ENCODE results near the gene PACC1.

The PACC1 gene

DNA sequence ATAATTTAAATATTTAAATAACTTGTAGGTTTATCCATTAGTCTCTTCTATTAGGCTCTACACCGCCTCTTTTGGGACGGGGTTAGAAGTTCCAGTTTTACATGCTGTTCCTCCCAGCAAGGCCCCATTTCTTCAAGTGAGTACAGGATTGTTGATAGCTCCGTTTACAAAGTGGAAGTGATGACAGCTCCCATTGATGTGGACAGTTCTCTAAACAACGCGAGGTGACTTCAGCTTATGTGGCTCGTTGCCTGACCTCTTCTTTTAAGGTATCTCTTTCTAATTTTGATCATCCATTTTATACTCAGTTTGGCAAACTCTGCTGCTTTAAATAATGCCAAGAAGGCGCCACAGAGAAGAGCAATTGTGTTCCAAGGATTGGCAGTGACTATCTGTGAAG is 49.7 kb downstream of the PACC1 start:
- DNase-seq: no peak
- no peak for TF ChIP-seq CTCF (IDR thresholded peaks at IDR 0.05; ENCODE audit: low read depth, low read length, missing control alignments)
- H3K27ac ChIP-seq: no peak overlapping the region
- in situ Hi-C loops (cut with HindIII; ENCODE audit: low pct_ligation_motif_present, low sequenced_read_pairs): no loop called here
- H3K4me3 ChIP-seq (ENCODE audit: low read depth, low read length): no peak overlapping the region
- no peaks in the 10 kb centered on the region for H3K27me3 ChIP-seq (replicated peaks)
- peaks cover 2% of the 10 kb centered on the region for H3K36me3 ChIP-seq (replicated peaks)

GRCh38 chr1:212359794-212360479 is 54.7 kb downstream of the PACC1 start:
- H3K36me3 ChIP-seq (replicated peaks): peaks cover 4% of the 10 kb centered on the region
- no peaks in the 10 kb centered on the region for H3K27me3 ChIP-seq (replicated peaks)
- no peak for TF ChIP-seq CTCF (IDR thresholded peaks at IDR 0.05; ENCODE audit: low read depth, low read length, missing control alignments)
- DNase-seq: no peak
- H3K4me3 ChIP-seq (ENCODE audit: low read depth, low read length): no peak overlapping the region
- in situ Hi-C loops (cut with HindIII; ENCODE audit: low pct_ligation_motif_present, low sequenced_read_pairs): no loop called here
- no peak overlapping the region for H3K27ac ChIP-seq

DNA sequence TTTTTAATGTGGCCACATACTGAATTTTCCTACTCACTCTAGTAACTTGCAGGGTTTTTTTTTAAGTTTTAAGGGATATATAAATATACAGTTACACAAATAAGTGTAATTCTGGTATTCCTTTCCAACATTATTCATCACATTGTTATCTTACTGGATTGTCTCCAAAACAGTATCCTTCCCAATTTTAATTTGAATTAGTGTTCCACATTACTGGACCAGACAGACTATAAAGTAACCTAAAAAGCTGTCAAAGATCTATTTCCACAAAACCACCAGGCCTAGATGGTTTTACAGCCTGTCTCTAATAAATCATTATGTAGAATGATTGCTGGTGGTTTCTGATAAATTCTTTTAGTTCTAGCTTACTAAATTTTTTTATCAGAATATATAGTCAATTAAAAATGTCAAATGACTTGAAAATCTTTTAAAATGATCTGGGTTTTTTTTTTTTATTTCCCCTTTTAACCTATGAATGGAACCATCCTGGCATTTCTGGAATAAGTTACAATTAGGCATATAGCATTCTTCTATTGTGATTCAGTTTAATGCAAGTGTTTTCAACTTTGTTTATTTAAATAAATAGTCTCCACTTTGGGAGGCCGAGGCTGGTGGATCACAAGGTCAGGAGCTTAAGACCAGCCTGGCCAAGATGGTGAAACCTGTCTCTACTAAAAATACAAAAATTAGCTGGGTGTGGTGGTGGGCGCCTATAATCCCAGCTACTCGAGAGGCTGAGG is 59.3 kb downstream of the PACC1 start:
- no peak overlapping the region for H3K4me3 ChIP-seq (ENCODE audit: low read depth, low read length)
- no peak for TF ChIP-seq CTCF (IDR thresholded peaks at IDR 0.05; ENCODE audit: low read depth, low read length, missing control alignments)
- H3K27ac ChIP-seq: no peak overlapping the region
- H3K36me3 ChIP-seq (replicated peaks): peaks cover 8% of the 10 kb centered on the region
- DNase-seq: no peak
- H3K27me3 ChIP-seq (replicated peaks): no peaks in the 10 kb centered on the region
- in situ Hi-C loops (cut with HindIII; ENCODE audit: low pct_ligation_motif_present, low sequenced_read_pairs): no loop called here

- in situ Hi-C loops (cut with HindIII; ENCODE audit: low pct_ligation_motif_present, low sequenced_read_pairs): no loop called here
- no peak for TF ChIP-seq CTCF (IDR thresholded peaks at IDR 0.05; ENCODE audit: low read depth, low read length, missing control alignments)
- no peaks in the 10 kb centered on the region for H3K27me3 ChIP-seq (replicated peaks)
- H3K36me3 ChIP-seq (replicated peaks): peaks cover 8% of the 10 kb centered on the region
- no peak overlapping the region for H3K27ac ChIP-seq
- DNase-seq: no peak
- no peak overlapping the region for H3K4me3 ChIP-seq (ENCODE audit: low read depth, low read length)
Measured at GRCh38 chr1:212354464-212354863, 60.2 kb downstream of the PACC1 start.

- no peak for DNase-seq
- in situ Hi-C loops (cut with HindIII; ENCODE audit: low pct_ligation_motif_present, low sequenced_read_pairs): no loop called here
- no peak for TF ChIP-seq CTCF (IDR thresholded peaks at IDR 0.05; ENCODE audit: low read depth, low read length, missing control alignments)
Measured at GRCh38 chr1:212353181-212353580, 61.5 kb downstream of the PACC1 start.

More at GRCh38 chr1:212353181-212353580, 61.5 kb downstream of the PACC1 start:
- H3K27ac ChIP-seq: no peak overlapping the region
- H3K27me3 ChIP-seq (replicated peaks): no peaks in the 10 kb centered on the region
- no peak overlapping the region for H3K4me3 ChIP-seq (ENCODE audit: low read depth, low read length)
- peaks cover 8% of the 10 kb centered on the region for H3K36me3 ChIP-seq (replicated peaks)

Measured in brain microvascular endothelial cell (primary cell).